ENCODE results near the gene ZNF710.

DNA sequence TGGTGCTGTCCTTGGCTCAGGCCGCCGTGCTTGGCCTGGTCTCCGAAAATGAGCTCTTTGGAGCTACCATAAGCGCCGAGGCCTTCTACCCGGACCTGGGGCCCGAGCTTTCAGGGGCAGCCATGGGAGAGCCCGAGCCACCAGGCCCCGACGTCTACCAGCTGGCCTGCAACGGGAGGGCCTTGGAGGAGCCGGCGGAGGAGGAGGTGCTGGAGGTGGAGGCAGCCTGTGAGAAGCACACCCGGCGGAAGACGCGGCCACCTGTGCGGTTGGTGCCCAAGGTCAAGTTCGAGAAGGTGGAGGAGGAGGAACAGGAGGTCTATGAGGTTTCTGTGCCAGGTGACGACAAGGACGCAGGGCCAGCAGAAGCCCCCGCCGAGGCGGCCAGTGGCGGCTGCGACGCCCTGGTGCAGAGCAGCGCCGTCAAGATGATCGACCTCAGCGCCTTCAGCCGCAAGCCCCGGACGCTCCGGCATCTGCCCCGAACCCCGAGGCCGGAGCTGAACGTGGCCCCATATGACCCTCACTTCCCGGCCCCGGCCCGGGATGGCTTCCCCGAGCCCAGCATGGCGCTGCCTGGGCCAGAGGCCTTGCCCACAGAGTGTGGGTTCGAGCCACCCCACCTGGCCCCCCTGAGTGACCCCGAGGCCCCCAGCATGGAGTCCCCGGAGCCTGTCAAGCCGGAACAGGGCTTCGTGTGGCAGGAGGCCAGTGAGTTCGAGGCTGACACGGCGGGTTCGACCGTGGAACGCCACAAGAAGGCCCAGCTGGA is 66.2 kb downstream of the ZNF710 start:
- TF ChIP-seq POLR2A (IDR thresholded peaks at IDR 0.05; ENCODE audit: low read length) (no peak), GATA1 (IDR thresholded peaks at IDR 0.05; ENCODE audit: low read depth, low read length) (no peak)

Data from erythroblast (primary cell).